Endothelial cell (in vitro differentiated cells): ENCODE measurements around the gene KRT77. TPM values are rescaled to one million over a fixed set of nuclear protein-coding genes. Genes with fewer than 3 reads are reported as not detected.
"Not testable (repeated sequence)": the region's sequence is repeated elsewhere in the genome, so short reads cannot be mapped to it uniquely, and the experiment has no call there.

Experiments used
- DNase-seq: peaks from one replicate; pipeline ENCODE4 v3.0.0; 2021; ENCODE audit warnings: low spot score
- H3K27ac Mint-ChIP-seq: one replicate; pipeline ENCODE4 v1.8.0; 2021; ENCODE audit warnings: mixed read lengths, inconsistent platforms; ENCODE audit not compliant: unreplicated experiment
- H3K27me3 Mint-ChIP-seq: one replicate; pipeline ENCODE4 v1.8.0; 2021; ENCODE audit warnings: mild to moderate bottlenecking, moderate library complexity, mixed read lengths, inconsistent platforms; ENCODE audit not compliant: unreplicated experiment
- H3K36me3 Mint-ChIP-seq: one replicate; pipeline ENCODE4 v1.8.0; 2021; ENCODE audit warnings: mild to moderate bottlenecking, low read depth, mixed read lengths, inconsistent platforms; ENCODE audit not compliant: unreplicated experiment
- H3K4me1 Mint-ChIP-seq: one replicate; pipeline ENCODE4 v1.8.0; 2021; ENCODE audit warnings: mild to moderate bottlenecking, mixed read lengths, inconsistent platforms; ENCODE audit not compliant: unreplicated experiment
- H3K4me3 Mint-ChIP-seq: one replicate; pipeline ENCODE4 v1.8.0; 2021; ENCODE audit warnings: mild to moderate bottlenecking, mixed read lengths, inconsistent platforms; ENCODE audit not compliant: unreplicated experiment
- H3K9me3 Mint-ChIP-seq: one replicate; pipeline ENCODE4 v1.8.0; 2021; ENCODE audit warnings: mixed read lengths, inconsistent platforms; ENCODE audit not compliant: unreplicated experiment
- total RNA-seq: library from RNA; stranded (reverse); fragmentation: NEBNext Ultra II Directional; extraction: Animal tissue kit (Norgen Biotek cat#: 25700); gene quantifications from one replicate; pipeline ENCODE4 v1.2.1, GENCODE V29; 2021; ENCODE audit not compliant: unreplicated experiment
- TF ChIP-seq, protein P1 (sequence below): fragments of 200-600 bp; sonication (generic); IDR thresholded peaks from one replicate; pipeline ENCODE4 v1.5.0; 2021; ENCODE audit warnings: antibody characterized with exemption; ENCODE audit not compliant: unreplicated experiment

The KRT77 gene
- total RNA-seq, 1 donor from 2014 or later: not detected

DNA sequence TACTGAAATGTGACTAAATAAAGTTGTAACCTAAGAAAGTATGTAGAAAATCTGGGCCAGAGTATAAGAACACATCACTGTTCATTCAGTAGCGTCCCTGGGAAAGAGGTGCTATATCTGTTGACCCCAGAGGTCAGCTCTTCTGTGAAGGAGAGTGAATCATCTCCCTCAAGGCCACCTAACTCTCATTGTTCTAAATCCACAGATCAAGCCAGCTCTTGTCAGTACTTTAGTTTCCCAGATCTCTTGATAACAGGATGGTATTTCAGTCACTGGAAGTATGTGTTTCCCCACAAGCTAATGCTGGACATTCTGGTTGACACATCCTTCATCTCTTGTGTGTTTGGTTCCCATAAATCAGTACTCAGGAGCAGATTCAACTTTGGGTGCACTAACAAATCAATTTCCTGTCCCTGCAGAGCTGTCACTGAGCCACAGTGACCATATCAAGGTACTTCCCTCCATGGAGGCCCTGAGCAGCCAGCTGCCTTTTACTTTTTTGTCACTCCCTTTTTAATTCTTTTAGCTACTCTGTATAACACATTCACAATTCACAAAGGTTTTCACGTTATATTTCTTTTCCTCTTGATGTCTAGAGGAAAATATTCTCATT is 30.9 kb downstream of the KRT77 start:
- TF ChIP-seq, protein P1, sequence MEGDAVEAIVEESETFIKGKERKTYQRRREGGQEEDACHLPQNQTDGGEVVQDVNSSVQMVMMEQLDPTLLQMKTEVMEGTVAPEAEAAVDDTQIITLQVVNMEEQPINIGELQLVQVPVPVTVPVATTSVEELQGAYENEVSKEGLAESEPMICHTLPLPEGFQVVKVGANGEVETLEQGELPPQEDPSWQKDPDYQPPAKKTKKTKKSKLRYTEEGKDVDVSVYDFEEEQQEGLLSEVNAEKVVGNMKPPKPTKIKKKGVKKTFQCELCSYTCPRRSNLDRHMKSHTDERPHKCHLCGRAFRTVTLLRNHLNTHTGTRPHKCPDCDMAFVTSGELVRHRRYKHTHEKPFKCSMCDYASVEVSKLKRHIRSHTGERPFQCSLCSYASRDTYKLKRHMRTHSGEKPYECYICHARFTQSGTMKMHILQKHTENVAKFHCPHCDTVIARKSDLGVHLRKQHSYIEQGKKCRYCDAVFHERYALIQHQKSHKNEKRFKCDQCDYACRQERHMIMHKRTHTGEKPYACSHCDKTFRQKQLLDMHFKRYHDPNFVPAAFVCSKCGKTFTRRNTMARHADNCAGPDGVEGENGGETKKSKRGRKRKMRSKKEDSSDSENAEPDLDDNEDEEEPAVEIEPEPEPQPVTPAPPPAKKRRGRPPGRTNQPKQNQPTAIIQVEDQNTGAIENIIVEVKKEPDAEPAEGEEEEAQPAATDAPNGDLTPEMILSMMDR: no peak
- no peak overlapping the region for H3K27ac Mint-ChIP-seq
- no peaks in the 10 kb centered on the region for H3K36me3 Mint-ChIP-seq
- H3K4me3 Mint-ChIP-seq: no peak overlapping the region
- no peaks in the 10 kb centered on the region for H3K9me3 Mint-ChIP-seq
- H3K4me1 Mint-ChIP-seq: no peaks in the 10 kb centered on the region
- DNase-seq: no peak
- peaks cover 4% of the 10 kb centered on the region for H3K27me3 Mint-ChIP-seq

DNA sequence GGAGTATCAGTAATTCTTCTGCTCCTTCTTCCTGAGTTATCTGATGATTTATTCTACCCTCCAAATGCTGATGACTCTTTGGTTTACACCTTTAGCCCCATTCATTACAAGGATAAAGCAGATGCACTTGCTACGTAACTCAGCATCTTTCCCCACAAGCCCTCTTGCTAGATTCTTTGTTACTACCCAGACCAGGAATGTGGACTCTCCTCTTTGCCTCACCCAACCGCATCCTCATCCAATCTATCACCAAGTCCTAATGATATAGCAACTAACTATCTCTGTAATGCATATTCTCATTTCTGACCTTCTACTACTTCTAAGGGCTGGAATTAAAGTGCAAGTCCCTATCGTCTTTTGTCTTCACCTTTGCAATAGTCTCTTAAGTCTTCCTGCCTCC is 32.4 kb downstream of the KRT77 start:
- no peak overlapping the region for H3K27ac Mint-ChIP-seq
- H3K9me3 Mint-ChIP-seq: no peaks in the 10 kb centered on the region
- TF ChIP-seq, protein P1: no peak
- no peak overlapping the region for H3K4me3 Mint-ChIP-seq
- H3K27me3 Mint-ChIP-seq: peaks cover 1% of the 10 kb centered on the region
- DNase-seq: no peak
- H3K4me1 Mint-ChIP-seq: no peaks in the 10 kb centered on the region
- H3K36me3 Mint-ChIP-seq: no peaks in the 10 kb centered on the region

DNA sequence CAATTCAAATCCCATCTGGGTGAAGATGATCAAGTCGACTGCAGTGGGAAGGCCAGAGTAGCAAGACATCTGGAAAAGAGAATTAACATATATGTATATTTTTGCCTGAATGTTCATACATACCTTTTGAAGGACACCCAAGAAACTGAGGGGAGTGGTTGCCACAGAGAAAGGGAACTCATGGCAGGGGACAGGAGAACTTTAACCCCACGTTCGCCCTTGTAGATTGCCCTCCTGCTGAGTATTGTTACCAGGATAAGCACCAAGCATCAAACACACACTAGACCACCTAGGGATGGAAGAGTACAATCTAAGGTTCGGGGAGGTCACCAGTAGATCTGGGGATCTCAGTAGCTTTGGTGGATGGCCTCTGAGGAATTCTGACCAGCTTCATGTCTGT is 32.8 kb downstream of the KRT77 start:
- H3K4me1 Mint-ChIP-seq: no peaks in the 10 kb centered on the region
- no peaks in the 10 kb centered on the region for H3K36me3 Mint-ChIP-seq
- no peaks in the 10 kb centered on the region for H3K27me3 Mint-ChIP-seq
- TF ChIP-seq, protein P1: no peak
- H3K27ac Mint-ChIP-seq: no peak overlapping the region
- H3K9me3 Mint-ChIP-seq: no peaks in the 10 kb centered on the region
- no peak for DNase-seq
- H3K4me3 Mint-ChIP-seq: no peak overlapping the region

DNA sequence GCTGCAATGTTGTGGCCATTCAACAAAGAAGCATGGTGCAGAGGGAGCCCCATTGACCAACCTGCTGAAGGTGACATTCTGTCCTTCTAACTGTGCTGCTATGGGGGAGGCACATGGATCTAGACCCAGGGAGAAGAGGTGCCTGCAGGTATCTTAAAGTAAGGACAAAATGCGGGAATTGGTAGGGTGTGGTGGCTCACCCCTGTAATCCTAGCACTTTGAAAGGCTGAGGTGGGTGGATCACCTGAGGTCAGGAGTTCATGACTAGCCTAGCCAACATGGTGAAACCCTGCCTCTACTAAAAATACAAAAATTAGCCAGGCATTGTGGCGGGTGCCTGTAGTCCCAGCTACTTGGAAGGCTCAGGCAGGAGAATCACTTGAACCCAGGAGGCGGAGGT is 33.4 kb downstream of the KRT77 start:
- H3K27me3 Mint-ChIP-seq, DNase-seq, H3K4me3 Mint-ChIP-seq, H3K9me3 Mint-ChIP-seq, H3K27ac Mint-ChIP-seq, H3K36me3 Mint-ChIP-seq, H3K4me1 Mint-ChIP-seq: not testable (repeated sequence)

DNA sequence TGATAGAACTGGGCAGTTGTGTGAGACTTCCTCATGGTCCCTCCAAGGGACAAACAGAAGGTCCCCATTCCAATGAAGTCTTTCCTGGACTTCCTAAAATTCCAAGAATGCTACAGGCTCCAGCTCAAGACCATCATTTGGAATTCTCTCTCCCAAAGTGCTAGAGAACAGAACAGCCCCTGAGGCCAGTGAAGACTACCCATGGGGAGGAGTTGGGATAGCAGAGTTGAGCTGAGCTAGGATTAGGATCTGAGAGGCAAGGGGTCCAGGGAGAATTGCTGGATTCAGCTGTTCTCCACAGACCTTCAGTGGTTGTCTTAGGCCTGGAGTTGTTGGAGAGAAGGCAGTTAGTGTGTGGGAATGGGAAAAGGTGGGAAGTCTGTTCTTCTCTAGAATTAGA is 33.9 kb downstream of the KRT77 start:
- no peak overlapping the region for H3K27ac Mint-ChIP-seq
- H3K9me3 Mint-ChIP-seq: no peaks in the 10 kb centered on the region
- TF ChIP-seq, protein P1: no peak
- H3K36me3 Mint-ChIP-seq: no peaks in the 10 kb centered on the region
- no peaks in the 10 kb centered on the region for H3K27me3 Mint-ChIP-seq
- no peak for DNase-seq
- no peaks in the 10 kb centered on the region for H3K4me1 Mint-ChIP-seq
- no peak overlapping the region for H3K4me3 Mint-ChIP-seq
